SU-DHL-6 (cell line): ENCODE results near the gene REC114.

ENCODE experiments used
- H2AFZ ChIP-seq: fragments of 200-600 bp; sonication (generic); 2 replicates; pipeline ENCODE4 v1.6.1; 2014; ENCODE audit warnings: low read depth, mild to moderate bottlenecking, moderate library complexity, mixed read lengths, antibody characterized with exemption, low read length; ENCODE audit not compliant: severe bottlenecking
- H3F3A ChIP-seq: fragments of 200-600 bp; shearing (Covaris generic); 2 replicates; pipeline ENCODE4 v1.6.0; 2016; ENCODE audit warnings: antibody characterized with exemption, mild to moderate bottlenecking; ENCODE audit not compliant: insufficient read depth
- H3K27ac ChIP-seq: fragments of 200-600 bp; sonication (generic); 2 replicates; pipeline ENCODE4 v1.5.1; 2016; ENCODE audit warnings: low read depth, mild to moderate bottlenecking, low read length, moderate library complexity, mixed read lengths
- H3K27me3 ChIP-seq: fragments of 200-600 bp; sonication (generic), shearing (Covaris generic); 2 replicates; pipeline ENCODE4 v1.6.0; 2014; ENCODE audit warnings: mild to moderate bottlenecking, low read length
- H3K36me3 ChIP-seq: fragments of 200-600 bp; sonication (generic); 2 replicates; pipeline ENCODE4 v1.6.1; 2014; ENCODE audit warnings: mild to moderate bottlenecking, low read length, mixed read lengths
- H3K4me2 ChIP-seq: fragments of 300-600, 200-600 bp; shearing (Covaris generic), sonication (generic); 2 replicates; pipeline ENCODE4 v1.6.0; 2014; ENCODE audit warnings: low read length, low read depth, mild to moderate bottlenecking; ENCODE audit not compliant: poor library complexity, severe bottlenecking
- H3K4me3 ChIP-seq: fragments of 200-600 bp; sonication (generic); 2 replicates; pipeline ENCODE4 v1.5.1; 2014; ENCODE audit warnings: antibody characterized with exemption, low read length, mild to moderate bottlenecking, mixed read lengths; ENCODE audit not compliant: insufficient read depth, poor library complexity, severe bottlenecking
- H3K79me2 ChIP-seq: fragments of 200-600 bp; sonication (generic); 2 replicates; pipeline ENCODE4 v1.6.1; 2014; ENCODE audit warnings: mild to moderate bottlenecking, low read length, moderate library complexity; ENCODE audit not compliant: insufficient read depth
- H3K9ac ChIP-seq: fragments of 200-600 bp; sonication (generic); 2 replicates; pipeline ENCODE4 v1.7.0; 2014; ENCODE audit warnings: mild to moderate bottlenecking, low read length
- H3K9me2 ChIP-seq: fragments of 200-600 bp; sonication (generic); replicated peaks from 2 replicates; pipeline ENCODE4 v1.6.1; 2014; ENCODE audit warnings: low read length; ENCODE audit not compliant: insufficient read depth
- H3K9me3 ChIP-seq: fragments of 200-600 bp; sonication (generic); 2 replicates; pipeline ENCODE4 v1.6.1; 2014; ENCODE audit warnings: low read length, mixed read lengths; ENCODE audit not compliant: insufficient read depth
- H4K20me1 ChIP-seq: fragments of 200-600 bp; sonication (generic); 2 replicates; pipeline ENCODE4 v1.6.1; 2014; ENCODE audit warnings: low read depth, mild to moderate bottlenecking, antibody characterized with exemption, low read length, moderate library complexity, mixed read lengths
- CTCF ChIP-seq: fragments of 200-600 bp; sonication (generic); IDR thresholded peaks from one replicate; pipeline ENCODE4 v1.5.1; 2017; ENCODE audit warnings: antibody characterized with exemption, mild to moderate bottlenecking, low read length, moderate library complexity; ENCODE audit not compliant: insufficient read depth, poor library complexity, severe bottlenecking
- EZH2phosphoT487 ChIP-seq: fragments of 200-600 bp; sonication (generic), shearing (Covaris generic); conservative IDR thresholded peaks from 2 replicates; pipeline ENCODE4 v1.6.1; 2018; ENCODE audit warnings: mild to moderate bottlenecking, antibody characterized with exemption, low read length, moderate library complexity, mixed read lengths

REC114 gene

GRCh38 chr15:73560501-73561117 is 117.6 kb downstream of the REC114 start:
- Histone ChIP-seq H3K79me2 (no peaks in the 10 kb centered on the region), H4K20me1 (peaks cover 6% of the 10 kb centered on the region; the same call in 1 of the 2 replicates), H3F3A (no peaks in the 10 kb centered on the region), H3K36me3 (peaks cover 7% of the 10 kb centered on the region; the same call in 1 of the 2 replicates), H3K27ac (no peak overlapping the region), H3K4me3 (no peak overlapping the region), H2AFZ (no peak overlapping the region), H3K9me3 (no peaks in the 10 kb centered on the region), H3K4me2 (no peak overlapping the region), H3K27me3 (no peaks in the 10 kb centered on the region), H3K9me2 (no peaks in the 10 kb centered on the region), H3K9ac (no peak overlapping the region)
- peak; percentile 56 for TF ChIP-seq CTCF
- TF ChIP-seq EZH2phosphoT487: no peak

GRCh38 chr15:73564255-73564654 is 121.3 kb downstream of the REC114 start:
- Histone ChIP-seq H3K79me2 (no peaks in the 10 kb centered on the region), H3K9me3 (no peaks in the 10 kb centered on the region), H3K27ac (no peak overlapping the region), H3K4me2 (no peak overlapping the region), H3K36me3 (peaks cover 7% of the 10 kb centered on the region; the same call in 1 of the 2 replicates), H3K9ac (no peak overlapping the region), H3F3A (no peaks in the 10 kb centered on the region), H2AFZ (no peak overlapping the region), H3K4me3 (no peak overlapping the region), H3K27me3 (no peaks in the 10 kb centered on the region), H4K20me1 (peaks cover 6% of the 10 kb centered on the region; the same call in 1 of the 2 replicates), H3K9me2 (no peaks in the 10 kb centered on the region)
- TF ChIP-seq EZH2phosphoT487: no peak
- no peak for TF ChIP-seq CTCF

- H3K9ac ChIP-seq: no peak overlapping the region
- H4K20me1 ChIP-seq: no peaks in the 10 kb centered on the region
- no peak overlapping the region for H3K4me3 ChIP-seq
- TF ChIP-seq EZH2phosphoT487 (no peak), CTCF (no peak)
- no peaks in the 10 kb centered on the region for H3K9me2 ChIP-seq
- H2AFZ ChIP-seq: no peak overlapping the region
- no peaks in the 10 kb centered on the region for H3K79me2 ChIP-seq
- no peak overlapping the region for H3K4me2 ChIP-seq
- no peaks in the 10 kb centered on the region for H3F3A ChIP-seq
- no peaks in the 10 kb centered on the region for H3K9me3 ChIP-seq
- H3K27me3 ChIP-seq: no peaks in the 10 kb centered on the region
- no peak overlapping the region for H3K27ac ChIP-seq
- H3K36me3 ChIP-seq: no peaks in the 10 kb centered on the region
These were observed 124.1 kb downstream of the REC114 start for GRCh38 chr15:73567020-73567419.
